Panc1 (cell line): ENCODE data around the gene CAMK1D.

ENCODE experiments used
- POLR2AphosphoS5 ChIP-seq: IDR thresholded peaks from 2 replicates; pipeline ENCODE4 v1.6.1; 2012; ENCODE audit warnings: mild to moderate bottlenecking, low read depth, low read length, moderate library complexity
- TCF7L2 ChIP-seq: IDR thresholded peaks from 2 replicates; pipeline ENCODE4 v1.6.1; 2011; ENCODE audit warnings: mild to moderate bottlenecking, low read depth, low read length, inconsistent platforms
- TF ChIP-seq, protein P1 (sequence below): fragments of 450-650 bp; IDR thresholded peaks from 2 replicates; pipeline ENCODE4 v1.5.1; 2017; ENCODE audit warnings: mild to moderate bottlenecking

- TF ChIP-seq, protein P1, sequence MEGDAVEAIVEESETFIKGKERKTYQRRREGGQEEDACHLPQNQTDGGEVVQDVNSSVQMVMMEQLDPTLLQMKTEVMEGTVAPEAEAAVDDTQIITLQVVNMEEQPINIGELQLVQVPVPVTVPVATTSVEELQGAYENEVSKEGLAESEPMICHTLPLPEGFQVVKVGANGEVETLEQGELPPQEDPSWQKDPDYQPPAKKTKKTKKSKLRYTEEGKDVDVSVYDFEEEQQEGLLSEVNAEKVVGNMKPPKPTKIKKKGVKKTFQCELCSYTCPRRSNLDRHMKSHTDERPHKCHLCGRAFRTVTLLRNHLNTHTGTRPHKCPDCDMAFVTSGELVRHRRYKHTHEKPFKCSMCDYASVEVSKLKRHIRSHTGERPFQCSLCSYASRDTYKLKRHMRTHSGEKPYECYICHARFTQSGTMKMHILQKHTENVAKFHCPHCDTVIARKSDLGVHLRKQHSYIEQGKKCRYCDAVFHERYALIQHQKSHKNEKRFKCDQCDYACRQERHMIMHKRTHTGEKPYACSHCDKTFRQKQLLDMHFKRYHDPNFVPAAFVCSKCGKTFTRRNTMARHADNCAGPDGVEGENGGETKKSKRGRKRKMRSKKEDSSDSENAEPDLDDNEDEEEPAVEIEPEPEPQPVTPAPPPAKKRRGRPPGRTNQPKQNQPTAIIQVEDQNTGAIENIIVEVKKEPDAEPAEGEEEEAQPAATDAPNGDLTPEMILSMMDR = no peak
- TF ChIP-seq TCF7L2 (no peak), POLR2AphosphoS5 (no peak)
These were observed 151.3 kb downstream of the CAMK1D start for GRCh38 chr10:12500381-12501303.
